SHP77 treated with DMSO at 0.1 percent for 48 hours (cell line): ENCODE results near the gene FHIP2A.
A peak's percentile ranks its signal among the peaks of the same experiment; 100 is the strongest.
"Not testable (repeated sequence)": the region's sequence is repeated elsewhere in the genome, so short reads cannot be mapped to it uniquely, and the experiment has no call there.

Experiments
- DNase-seq: peaks from one replicate; lab custom pipeline; 2025; lab: John Stamatoyannopoulos, UW

The FHIP2A gene

GRCh38 chr10:114821293-114821914, at the start of gene FHIP2A:
TSS of gene FHIP2A (plus strand) at chr10:114821780. CDS start at chr10:114822079, 299 bp downstream.
- DNase-seq: peak; percentile 29

GRCh38 chr10:114772496-114773196, 48.9 kb upstream of the FHIP2A start:
- DNase-seq: no peak

GRCh38 chr10:114773197-114773532, 48.4 kb upstream of the FHIP2A start:
- DNase-seq: no peak

GRCh38 chr10:114775082-114775481, 46.5 kb upstream of the FHIP2A start:
- not testable (repeated sequence) for DNase-seq

GRCh38 chr10:114777415-114777814, 44.2 kb upstream of the FHIP2A start:
- DNase-seq: no peak

GRCh38 chr10:114779803-114780576, 41.6 kb upstream of the FHIP2A start:
- no peak for DNase-seq

GRCh38 chr10:114780577-114781184, 40.9 kb upstream of the FHIP2A start:
- no peak for DNase-seq

GRCh38 chr10:114782666-114783065, 38.9 kb upstream of the FHIP2A start:
- DNase-seq: no peak

- DNase-seq: no peak
These were observed 37.9 kb upstream of the FHIP2A start for GRCh38 chr10:114783686-114784085.

- DNase-seq: not testable (repeated sequence)
These were observed 35.1 kb upstream of the FHIP2A start for GRCh38 chr10:114786492-114786891.

GRCh38 chr10:114787131-114787530, 34.4 kb upstream of the FHIP2A start:
- DNase-seq: not testable (repeated sequence)

GRCh38 chr10:114791768-114792167, 29.8 kb upstream of the FHIP2A start:
- no peak for DNase-seq

- DNase-seq: no peak
These were observed 26.5 kb upstream of the FHIP2A start for GRCh38 chr10:114795039-114795438.

GRCh38 chr10:114800361-114800760, 21.2 kb upstream of the FHIP2A start:
- DNase-seq: no peak

GRCh38 chr10:114801411-114801813, 20.2 kb upstream of the FHIP2A start:
- DNase-seq: no peak

GRCh38 chr10:114802177-114802576, 19.4 kb upstream of the FHIP2A start:
- no peak for DNase-seq

- DNase-seq: no peak
These were observed 14.8 kb upstream of the FHIP2A start for GRCh38 chr10:114806562-114807391.

- DNase-seq: no peak
These were observed 12.6 kb upstream of the FHIP2A start for GRCh38 chr10:114808982-114809381.

GRCh38 chr10:114810926-114811325, 10.7 kb upstream of the FHIP2A start:
- no peak for DNase-seq

- DNase-seq: no peak
These were observed 9.7 kb upstream of the FHIP2A start for GRCh38 chr10:114811862-114812261.

GRCh38 chr10:114815791-114816190, 5.8 kb upstream of the FHIP2A start:
- DNase-seq: no peak

- DNase-seq: no peak
These were observed 5.3 kb upstream of the FHIP2A start for GRCh38 chr10:114816308-114816707.
